Fibroblast of lung (primary cell): ENCODE results near the gene RINL.

Experiments used
- EZH2 ChIP-seq: IDR thresholded peaks from 2 replicates; pipeline ENCODE4 v1.5.1; 2012; ENCODE audit warnings: low read length, control low read depth, mild to moderate bottlenecking; ENCODE audit errors: missing control alignments
- TF ChIP-seq, protein P1 (sequence below), 2 donors: IDR thresholded peaks in 1 of 2; conservative IDR thresholded peaks in 1 of 2; 1 replicate in 1 of 2; 2 replicates in 1 of 2; pipeline ENCODE4 v1.5.1; 2011 to 2012; ENCODE audit warnings: low read length in 2 of 2, control low read depth in 1 of 2, inconsistent platforms in 1 of 2, low read depth in 1 of 2, mild to moderate bottlenecking in 1 of 2

DNA sequence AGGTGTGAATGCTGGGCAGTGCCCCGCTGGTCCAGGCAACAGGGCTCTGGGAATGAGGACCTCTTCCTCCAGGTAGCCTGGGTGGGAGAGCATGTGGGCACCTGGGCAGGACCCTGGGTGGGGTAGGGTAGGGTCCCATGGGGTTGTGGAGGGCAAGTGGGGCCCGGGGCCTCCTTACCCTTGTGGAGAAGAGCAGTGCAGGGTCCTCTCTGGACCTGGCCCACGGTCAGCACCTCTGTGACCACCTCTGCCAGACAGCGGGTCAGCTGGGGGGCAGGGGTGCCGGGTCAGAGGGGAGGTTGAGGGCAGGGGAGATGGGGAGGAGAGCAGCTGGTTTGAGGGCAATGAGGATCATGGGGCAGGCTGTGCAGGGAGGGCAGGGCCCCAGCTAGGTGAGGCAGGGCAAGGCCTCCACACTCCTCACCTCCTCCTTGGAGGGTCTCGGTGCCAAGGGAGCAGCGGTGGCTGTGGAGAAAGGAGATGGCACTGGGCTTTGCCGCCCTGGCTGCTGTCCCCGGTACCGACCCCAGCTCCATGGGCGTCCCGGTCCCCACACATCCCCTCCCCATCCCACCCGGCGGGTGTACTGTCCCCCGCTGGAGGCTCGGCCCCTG, 33.4 kb upstream of the RINL start:
- TF ChIP-seq, protein P1, sequence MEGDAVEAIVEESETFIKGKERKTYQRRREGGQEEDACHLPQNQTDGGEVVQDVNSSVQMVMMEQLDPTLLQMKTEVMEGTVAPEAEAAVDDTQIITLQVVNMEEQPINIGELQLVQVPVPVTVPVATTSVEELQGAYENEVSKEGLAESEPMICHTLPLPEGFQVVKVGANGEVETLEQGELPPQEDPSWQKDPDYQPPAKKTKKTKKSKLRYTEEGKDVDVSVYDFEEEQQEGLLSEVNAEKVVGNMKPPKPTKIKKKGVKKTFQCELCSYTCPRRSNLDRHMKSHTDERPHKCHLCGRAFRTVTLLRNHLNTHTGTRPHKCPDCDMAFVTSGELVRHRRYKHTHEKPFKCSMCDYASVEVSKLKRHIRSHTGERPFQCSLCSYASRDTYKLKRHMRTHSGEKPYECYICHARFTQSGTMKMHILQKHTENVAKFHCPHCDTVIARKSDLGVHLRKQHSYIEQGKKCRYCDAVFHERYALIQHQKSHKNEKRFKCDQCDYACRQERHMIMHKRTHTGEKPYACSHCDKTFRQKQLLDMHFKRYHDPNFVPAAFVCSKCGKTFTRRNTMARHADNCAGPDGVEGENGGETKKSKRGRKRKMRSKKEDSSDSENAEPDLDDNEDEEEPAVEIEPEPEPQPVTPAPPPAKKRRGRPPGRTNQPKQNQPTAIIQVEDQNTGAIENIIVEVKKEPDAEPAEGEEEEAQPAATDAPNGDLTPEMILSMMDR (conservative IDR thresholded peaks at IDR 0.05 in 1 of 2, IDR thresholded peaks at IDR 0.05 in 1 of 2; ENCODE audit: low read depth in 1 of 2, low read length in 2 of 2), result no peak
- no peak for TF ChIP-seq EZH2
